B cell (primary cell): ENCODE measurements around the gene HTRA2.

Experiments used
- EZH2 ChIP-seq: IDR thresholded peaks from 2 replicates; pipeline ENCODE4 v1.6.1; 2012; ENCODE audit warnings: borderline replicate concordance, low read depth, mild to moderate bottlenecking, moderate library complexity, low read length; ENCODE audit not compliant: insufficient read depth, poor library complexity, severe bottlenecking
- TF ChIP-seq, protein P1 (sequence below): fragments of 200-600 bp; IDR thresholded peaks from one replicate; pipeline ENCODE4 v1.8.0; 2022; ENCODE audit warnings: antibody characterized with exemption, mild to moderate bottlenecking

DNA sequence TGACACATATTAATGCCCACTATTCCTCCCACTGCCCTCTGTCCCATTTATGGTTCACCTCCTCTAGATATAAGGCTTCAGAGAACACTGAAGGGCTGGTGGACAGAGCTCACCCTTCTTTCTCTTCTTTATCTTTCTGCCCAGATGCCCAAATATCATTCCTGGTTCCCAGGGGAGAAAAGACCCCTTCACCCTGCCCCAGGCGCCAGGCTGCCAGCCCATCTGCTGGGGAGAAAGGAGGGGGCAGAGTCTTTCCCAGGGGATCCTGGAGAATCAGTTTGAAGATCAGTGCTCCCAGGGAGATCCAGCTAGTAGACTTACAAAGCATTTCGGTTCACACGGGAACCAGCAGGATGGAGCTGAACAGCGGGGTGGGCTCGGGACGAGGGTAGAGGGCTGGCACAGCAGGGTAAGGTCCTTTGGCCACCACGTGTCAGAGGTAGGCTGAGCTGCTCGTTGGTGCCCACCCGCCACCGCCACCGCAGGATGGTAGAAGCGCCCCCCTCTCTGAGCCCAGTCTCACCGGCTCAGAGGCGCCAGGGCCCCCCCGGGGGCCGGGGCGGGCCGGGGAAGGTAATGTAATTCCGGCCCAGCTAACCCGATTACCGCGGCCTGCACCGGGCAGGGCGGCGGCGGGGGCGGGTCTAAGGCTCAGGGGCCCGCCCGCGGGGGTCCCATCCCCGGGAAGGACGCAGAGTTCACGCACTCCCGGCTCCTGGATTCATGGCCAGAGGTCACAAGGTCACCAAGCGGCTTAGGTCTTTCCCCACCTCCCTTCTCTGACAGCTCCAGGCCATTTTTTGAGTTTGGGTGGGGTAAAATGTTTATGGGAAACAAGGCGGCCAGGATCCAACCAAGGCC, 16.8 kb upstream of the HTRA2 start:
- TF ChIP-seq, protein P1, sequence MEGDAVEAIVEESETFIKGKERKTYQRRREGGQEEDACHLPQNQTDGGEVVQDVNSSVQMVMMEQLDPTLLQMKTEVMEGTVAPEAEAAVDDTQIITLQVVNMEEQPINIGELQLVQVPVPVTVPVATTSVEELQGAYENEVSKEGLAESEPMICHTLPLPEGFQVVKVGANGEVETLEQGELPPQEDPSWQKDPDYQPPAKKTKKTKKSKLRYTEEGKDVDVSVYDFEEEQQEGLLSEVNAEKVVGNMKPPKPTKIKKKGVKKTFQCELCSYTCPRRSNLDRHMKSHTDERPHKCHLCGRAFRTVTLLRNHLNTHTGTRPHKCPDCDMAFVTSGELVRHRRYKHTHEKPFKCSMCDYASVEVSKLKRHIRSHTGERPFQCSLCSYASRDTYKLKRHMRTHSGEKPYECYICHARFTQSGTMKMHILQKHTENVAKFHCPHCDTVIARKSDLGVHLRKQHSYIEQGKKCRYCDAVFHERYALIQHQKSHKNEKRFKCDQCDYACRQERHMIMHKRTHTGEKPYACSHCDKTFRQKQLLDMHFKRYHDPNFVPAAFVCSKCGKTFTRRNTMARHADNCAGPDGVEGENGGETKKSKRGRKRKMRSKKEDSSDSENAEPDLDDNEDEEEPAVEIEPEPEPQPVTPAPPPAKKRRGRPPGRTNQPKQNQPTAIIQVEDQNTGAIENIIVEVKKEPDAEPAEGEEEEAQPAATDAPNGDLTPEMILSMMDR: no peak
- TF ChIP-seq EZH2: no peak
